GM20431 (cell line): ENCODE measurements around the gene ASTN2.

Experiments used
- in situ Hi-C: fragments of 300-500 bp; cut with MseI, MboI; formaldehyde crosslinking; loops from one replicate; pipeline ENCODE4 v1.15.0; 2020; ENCODE audit warnings: low sequenced_read_pairs; ENCODE audit not compliant: unreplicated experiment

Gene ASTN2

DNA sequence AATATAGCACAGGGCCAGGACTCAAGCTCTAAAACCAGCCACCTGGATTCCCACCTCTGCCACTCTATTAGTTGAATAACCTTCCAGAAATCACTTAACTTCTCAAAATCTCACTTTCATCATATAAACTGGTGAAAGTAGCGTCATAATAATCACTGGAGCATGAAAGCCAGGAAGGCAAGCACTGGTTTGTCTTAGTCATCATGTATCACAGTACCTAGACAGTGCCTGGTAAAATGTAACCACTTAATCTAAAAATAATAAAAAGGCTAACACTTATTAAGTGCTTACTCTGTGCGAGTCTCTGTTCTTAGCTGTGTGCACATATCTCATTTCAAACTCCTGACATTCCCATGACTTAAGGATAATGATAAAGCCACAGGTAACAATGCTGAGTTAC lies 109.4 kb downstream of the ASTN2 start:
- in situ Hi-C loops, result no loop called here

DNA sequence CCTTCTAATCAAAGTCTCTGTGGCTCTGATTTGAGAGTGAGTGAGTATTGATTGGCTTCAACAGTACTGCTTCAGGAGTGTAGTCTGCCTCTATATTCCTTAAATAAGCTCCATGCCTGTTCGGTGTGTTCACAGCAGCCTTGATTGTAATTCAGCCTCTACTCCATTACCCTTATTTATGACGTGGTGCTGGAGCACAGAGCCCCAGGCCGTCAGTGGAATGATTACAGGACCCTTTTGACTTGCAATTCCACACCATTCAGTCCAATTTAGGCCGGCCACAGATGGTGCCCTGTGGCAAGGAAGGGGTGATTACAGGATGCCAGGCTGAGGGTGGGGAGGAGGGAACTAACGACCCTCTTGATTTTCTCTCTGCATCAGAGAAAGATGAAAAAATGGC lies 110.3 kb downstream of the ASTN2 start:
- in situ Hi-C loops, result no loop called here

DNA sequence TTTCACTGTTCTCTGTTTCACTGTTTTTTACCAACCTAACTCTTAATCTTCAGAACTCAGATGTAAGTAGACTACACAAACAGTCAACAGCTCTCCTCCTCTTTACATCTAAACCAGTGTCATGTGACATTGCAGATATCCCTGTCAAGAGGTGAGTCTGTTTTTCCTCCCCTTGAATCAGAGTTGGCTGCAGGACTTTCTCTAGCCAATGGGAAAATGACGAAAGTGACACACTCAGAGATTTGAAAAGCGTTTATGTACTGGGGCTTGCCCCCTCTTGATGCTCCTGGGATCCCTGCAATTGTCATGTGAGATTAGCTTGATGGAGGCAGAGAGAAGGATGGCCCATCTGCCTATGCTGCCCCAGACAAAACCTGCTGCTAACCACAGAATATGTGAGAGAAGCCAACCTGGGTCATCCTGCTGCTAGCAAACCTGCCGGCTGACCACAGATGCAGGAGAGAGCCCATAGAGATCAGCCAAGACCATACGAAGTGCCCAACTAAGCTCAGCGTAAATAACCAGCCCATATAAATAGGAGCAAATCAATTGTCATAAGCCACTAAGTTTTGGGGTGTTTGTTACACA lies 111.1 kb downstream of the ASTN2 start:
- in situ Hi-C loops, result no loop called here

DNA sequence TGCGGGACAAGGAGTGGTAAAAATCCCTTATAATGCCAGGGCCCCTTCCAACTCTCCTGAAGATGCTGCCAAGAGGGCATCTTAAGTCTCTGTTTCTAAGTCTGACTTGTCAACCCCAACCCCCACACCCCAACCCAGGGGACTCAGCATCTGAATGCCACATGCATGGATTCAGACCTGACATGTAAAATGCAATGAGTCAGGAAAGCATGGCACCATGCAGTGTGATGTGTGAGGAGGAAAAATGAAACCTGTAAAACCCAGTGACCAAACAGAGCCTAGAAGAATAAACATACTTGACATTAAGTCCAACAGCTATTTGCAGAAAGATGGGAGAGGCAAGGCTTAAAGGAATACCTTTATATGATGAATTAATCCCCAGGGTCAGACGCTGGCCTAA lies 112.4 kb downstream of the ASTN2 start:
- in situ Hi-C loops, result no loop called here

DNA sequence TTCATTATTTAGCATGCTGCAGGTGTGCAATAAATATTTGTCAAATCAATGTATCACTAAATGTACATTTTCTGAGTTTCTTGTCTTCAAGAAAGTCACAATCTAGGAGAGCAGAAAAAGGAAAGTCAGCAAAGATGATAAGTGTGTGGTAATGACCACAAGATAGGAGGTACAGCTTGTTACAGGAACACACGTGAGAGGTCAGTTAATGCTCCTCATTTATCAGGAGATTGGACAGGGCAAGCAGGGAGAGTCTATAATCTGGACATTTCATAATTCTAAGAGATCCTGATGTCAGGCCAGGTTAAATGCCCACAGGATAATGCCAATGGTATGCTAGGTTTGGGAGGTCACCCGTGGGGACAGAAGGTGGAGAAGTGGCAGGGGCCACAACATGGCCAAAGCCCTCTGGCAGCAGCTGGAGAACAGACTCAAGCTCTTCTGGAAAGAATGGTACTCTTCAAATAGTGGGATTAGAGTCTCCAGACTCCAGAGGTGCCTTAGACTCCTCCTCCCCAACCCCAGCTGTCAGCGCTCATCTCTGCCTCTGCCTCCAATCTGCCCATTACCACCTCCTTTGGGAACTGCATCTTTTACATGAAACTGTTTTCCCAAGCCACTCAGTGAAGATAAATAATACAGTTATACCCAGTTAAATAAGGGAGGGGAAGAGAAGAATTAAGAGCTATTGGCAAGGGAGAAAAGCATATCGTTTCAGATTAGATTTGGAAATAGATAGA lies 114.3 kb downstream of the ASTN2 start:
- in situ Hi-C loops, result no loop called here

DNA sequence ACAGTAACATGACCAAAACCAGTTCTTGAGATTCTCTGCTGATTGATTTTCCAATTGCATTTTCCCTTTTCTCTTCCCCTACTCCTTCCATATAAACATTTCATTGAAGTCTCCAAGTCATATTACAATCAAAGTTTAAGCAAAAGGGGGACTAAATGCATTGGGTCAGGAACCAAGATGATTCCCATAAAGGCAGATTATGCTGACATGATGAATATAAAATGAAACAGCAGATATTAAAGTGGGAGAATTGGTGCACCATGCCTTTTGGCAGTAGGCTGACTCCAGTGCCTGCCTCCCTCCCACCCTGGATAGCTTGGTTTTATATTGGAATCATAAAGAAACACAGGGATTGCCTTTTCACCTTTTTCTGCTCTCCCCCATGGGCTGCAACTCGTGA lies 118.4 kb downstream of the ASTN2 start:
- in situ Hi-C loops, result no loop called here

DNA sequence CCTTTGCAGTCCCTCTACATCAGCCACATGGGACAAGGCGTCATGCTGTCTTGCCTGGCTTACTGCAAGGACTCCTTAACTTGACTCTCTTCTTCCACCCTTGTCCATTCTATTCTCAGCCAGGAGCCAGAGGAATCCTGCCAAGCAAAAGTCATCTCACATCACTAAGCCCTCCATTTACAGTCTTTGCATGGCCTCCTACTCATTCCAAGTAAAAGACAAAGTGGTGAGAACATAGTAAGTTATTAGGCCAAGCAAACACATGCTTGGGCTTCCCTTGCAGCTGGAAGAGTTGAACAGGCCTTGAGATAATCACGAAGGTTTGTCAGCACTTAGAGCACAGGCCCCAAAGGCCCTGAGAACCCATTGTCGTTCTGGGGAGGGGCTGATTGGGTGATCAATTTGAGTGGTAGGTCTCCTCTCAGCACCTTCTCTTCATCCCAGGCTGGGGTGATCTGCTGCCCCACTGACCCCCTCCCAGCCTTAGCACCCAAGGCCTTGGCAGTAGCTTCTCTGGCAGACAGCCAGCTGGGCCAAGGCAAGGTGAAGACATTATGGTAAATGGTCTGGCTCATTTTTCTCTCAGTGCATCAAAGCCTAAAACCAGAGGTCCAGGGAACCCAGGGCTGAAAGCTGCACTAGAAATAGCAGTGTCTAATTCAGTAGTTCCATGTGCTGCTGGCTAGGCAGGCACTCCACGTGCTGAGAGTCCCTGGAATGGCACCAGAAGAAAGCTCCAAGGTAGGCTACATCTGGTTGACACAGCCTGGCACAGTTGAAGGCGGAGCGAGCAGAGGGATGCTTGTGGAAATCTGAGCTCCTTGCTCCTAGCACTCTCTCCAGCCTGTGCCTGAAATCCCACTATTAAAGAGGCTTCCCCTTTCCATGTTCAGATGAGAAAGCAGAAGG lies 121.4 kb downstream of the ASTN2 start:
- in situ Hi-C loops, result no loop called here

DNA sequence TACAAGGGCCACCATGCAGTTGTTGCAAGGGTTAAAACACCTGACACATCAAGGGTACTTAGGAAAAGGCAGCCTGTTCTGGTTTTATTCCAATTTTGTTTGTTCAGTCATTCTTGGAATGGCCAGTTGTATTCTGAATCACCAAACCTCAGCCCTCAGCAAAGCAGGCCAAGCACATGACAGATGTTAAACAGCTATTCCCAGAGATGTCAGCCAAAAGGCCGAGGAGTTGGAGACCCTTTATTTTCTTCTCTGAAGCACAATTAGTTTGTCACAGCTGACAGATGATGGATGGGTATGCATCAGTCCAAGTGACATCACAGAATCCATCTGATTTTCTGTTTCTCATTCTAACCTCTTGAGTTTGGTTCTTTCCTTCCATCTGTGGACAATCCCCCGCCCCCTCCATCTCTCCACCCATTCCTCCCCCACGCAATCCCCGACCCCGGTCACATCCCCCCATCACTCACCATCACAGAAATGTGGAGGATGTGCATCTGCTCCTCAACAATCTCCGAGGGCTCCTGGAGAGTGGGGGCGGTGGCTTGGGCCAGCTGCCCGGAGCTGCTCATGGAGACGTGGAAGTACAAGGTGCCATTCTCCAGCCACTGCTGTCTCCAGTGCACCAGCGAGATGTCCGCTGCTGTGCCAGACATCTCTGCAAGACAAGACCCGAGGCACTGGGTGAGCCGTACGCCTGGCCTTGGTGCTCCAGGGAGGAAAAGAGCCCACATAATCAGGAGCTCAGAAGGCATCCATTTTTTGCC lies 123.8 kb downstream of the ASTN2 start:
- in situ Hi-C loops, result no loop called here

DNA sequence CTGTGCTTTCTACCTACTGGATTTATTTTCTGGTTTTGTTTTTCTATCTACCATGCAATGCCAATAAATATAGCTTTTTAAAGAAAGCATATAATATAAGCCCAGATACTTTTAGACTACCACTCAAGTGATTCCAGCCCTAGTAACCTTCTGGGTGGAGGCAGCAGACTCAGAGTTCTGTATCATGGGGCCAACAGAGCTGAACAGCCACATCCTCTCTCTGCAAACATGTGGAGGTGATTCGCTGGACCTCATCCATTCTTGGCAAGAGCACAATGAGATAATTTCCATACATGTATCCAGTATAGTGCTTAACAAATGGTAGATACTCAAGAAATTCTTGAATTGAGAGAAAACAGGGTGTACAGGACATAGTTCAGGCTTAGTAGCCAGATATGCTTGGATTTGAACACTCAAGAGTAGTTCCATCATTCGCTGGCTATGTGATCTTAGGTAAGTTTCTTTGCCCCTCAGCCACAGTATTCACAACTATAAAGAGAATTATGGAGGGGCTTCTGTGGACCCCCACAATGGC lies 124.5 kb downstream of the ASTN2 start:
- in situ Hi-C loops, result no loop called here

DNA sequence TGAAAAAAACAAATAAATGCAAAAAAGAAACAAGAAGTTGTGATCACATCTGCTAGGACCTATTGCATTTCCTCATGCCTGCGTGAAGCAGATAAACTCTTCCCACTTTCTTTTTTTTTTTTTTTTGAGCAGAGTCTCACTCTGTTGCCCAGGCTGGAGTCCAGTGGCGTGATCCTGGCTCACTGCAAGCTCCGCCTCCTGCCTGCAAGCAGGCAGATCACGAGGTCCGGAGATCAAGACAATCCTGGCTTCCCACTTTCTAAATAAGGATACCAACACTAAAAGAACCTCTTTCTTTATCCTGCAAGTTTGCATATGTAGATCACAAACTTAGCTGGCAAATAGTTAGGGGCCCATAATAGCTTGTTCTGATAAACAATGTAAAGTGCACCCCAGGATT lies 128.6 kb downstream of the ASTN2 start:
- in situ Hi-C loops, result no loop called here

DNA sequence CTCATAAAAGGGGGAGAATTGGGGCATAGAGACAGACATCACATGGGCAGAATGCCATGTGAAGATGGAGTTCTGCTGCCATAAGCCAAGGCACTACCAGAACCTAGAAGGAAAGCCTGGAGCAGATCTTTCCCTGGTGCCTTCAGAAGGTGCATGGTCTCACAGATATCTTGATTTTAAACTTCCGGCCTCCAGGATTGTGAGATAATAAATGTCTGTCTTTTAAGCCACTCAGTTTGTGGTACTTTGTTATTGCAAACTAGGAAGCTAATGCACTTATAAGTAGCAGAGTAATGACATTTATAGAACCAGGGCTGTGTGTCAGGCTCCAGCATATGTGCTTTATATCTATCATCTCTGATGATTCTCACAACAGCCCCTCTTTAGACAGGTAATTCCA lies 130.4 kb downstream of the ASTN2 start:
- in situ Hi-C loops, result no loop called here

DNA sequence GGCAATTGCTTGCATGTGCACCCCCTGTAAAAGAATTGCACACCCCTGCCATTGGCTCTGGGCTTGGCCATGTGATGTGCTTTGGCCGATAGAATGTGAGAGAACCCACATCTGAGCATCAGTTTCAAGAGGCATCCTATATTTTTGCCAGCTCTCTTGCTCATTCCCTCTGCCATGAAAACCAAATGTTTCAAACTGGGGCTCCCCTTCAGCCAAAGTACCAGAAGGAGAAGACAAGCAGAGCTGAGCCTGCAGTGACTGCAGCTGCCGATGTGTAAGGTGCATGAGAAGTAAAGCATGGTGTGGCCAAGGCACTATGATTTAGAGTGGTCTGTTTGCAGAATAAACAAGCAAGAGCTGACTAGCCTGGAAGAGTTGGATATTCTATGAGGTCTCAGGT lies 132.3 kb downstream of the ASTN2 start:
- in situ Hi-C loops, result no loop called here

DNA sequence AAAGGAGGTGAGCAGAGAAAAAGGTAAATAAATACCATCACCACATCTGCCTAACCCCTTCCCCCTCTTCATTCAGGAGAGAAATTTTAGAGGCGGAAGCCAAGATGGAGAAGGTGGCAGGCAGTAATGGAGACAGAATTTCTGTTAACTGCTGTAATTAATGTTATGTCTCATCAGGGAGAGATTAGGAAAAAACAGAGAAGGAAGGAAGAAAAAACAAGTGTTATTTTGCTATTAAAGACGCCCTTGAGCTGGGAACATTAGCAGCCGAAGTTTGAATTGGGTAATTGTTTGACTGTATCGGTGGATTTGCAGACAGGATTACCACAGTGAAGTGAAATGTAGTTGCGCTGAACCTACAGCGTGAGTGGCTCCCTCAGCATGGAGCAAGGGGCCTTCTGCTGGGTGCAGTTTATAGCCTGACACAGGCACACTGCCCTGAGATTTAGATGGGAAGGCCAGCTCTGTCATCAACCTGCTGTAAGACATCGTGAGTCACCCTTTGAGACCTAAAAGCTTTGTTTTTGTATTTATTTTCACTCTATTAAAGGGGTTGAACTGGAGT lies 136.3 kb downstream of the ASTN2 start:
- in situ Hi-C loops, result no loop called here

DNA sequence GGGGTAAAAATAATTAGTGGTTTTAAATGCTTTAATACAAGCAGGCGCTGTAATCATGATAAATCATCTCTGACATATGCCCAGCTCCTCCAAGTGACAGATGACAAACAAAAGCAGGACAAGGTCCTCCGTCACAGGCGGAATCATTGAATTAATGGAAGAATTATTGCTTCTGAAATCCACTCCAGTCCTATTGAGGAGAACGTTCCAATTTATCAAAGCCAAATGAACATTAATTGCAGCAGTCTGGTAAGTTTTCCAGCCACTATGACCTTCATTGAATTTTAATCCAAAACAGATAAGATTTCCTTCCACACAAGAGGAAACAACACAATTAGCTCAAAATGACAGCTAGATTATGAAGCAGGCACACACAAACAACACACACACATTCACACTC lies 136.8 kb downstream of the ASTN2 start:
- in situ Hi-C loops, result no loop called here

DNA sequence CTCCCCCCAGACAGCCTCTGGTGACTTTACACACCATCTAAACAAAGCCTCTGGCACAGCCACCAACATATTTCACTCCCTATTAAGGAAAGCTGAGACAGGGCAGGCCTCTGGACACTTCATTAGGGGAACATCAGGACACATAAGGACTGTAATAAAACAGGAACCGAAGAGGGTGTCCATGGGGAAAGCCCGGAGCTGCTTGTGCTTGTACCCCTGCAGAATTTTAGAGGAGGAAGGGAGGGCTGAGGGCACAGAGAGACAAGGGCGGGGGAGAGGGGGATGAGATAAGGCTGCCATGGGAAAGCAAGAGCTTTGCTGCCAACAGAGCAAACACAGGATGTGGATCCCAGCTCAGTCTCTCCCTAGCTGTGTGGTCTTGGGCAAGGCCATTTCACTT lies 138.4 kb downstream of the ASTN2 start:
- in situ Hi-C loops, result no loop called here

DNA sequence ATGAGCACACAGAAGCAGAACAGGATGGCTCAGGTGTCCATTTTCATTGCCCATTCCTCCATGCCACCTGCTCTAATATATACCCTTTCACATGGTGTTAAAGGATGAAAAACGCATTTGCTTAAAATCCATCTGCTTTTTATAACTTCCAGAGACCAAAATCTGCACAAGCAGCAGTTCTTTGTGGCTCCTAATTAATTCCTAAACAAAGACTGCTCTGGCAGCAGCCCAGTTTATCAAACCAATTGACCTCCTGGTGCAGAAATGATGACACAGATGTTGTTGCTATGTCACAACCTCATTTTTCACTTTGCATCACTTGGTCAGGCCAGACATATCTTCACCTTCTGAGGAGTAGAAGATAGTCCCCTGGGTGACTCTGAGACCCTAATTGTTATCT lies 141.2 kb downstream of the ASTN2 start:
- in situ Hi-C loops, result no loop called here

DNA sequence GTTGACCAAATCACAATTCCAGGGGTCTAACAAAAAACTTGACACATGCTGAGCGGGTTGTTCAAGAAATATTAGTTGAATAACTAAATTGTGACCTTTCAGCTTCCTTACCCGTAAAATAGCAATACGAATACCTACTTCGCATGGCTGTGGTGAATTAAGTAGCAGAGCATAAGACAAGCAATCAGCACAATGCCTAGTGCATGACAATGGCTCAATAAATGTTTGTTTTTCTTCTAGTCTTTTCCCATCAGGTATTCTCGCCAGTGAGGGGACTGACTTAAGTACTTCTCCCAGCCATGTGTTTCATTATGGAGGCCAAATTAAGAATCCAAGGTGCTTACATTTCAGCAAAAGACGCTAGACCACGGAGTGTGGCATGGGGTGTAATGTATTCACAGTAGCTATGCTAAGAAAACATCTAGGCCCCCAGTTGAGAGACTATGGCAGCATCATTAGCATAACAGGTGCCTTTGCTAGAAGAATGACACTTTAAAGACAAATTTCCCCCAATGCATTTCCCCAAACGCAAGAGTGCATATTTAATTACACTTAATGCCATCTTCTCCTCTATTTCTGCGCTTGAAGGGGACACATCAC lies 145.9 kb downstream of the ASTN2 start:
- in situ Hi-C loops, result no loop called here

DNA sequence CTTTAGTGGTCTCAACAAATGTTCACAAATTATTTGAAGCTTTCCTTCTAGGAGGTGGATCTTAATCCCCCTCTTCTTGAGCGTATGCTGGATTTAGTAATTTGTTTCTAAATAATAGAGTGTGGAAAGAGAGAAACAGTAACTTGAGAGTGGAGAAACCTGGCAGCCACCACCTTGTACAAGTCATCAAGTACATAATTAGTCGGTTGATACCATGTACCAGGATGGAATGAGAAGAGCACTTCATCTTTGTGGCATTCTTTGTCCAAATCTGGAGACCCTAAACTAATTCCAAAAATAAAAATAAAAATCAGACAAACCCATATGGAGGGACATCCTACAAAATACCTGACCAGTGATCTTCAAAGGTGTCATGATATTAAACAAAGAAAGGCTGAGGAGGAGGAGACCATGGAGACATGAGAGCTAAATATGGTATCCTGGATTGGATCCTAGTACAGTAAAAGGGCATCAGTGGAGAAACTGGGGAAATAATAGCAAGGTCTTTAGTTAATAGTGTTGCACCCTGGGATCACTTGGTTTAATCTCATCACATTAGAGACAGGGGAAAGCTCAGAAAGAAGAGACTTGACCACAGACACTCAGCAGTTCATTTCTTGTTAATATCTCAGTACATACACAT lies 147.9 kb downstream of the ASTN2 start:
- in situ Hi-C loops, result no loop called here

DNA sequence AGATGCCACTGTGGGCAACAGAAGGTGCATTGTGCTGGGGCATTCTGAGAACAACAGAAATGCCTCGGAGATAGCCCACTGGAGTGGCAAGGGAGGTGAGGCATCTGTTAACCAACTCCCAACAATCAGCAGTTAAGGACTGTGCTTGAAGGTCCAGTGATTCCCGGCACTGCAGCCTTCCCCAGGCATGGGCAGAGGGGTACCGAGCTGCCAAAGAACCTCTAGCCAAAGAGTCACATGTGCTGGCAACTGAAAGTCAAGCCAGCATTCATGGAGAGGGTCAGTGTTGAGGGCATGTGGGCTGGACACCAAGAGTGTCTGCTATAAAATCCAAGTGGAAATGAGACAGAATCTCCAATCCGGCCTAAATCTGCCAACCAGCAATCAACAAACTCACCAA lies 149.6 kb downstream of the ASTN2 start:
- in situ Hi-C loops, result no loop called here
